CD4-positive, alpha-beta T cell (primary cell): ENCODE results near the gene SLC44A5. TPM values are rescaled to one million over a fixed set of nuclear protein-coding genes. Genes with fewer than 3 reads are reported as not detected.
"Not testable (repeated sequence)": the region's sequence is repeated elsewhere in the genome, so short reads cannot be mapped to it uniquely, and the experiment has no call there.

Experiments
- ATAC-seq: fragments of 200-7000 bp; cut with Tn5 transposase; one replicate; pipeline ENCODE4 v1.10.0; 2022; ENCODE audit warnings: mild to moderate bottlenecking; ENCODE audit not compliant: poor library complexity
- CTCF ChIA-PET: fragments of 350-600 bp; sonication (Branson Sonifier 250); formaldehyde crosslinking; loops from one replicate; lab custom pipeline; 2021; ENCODE audit warnings: antibody characterized with exemption, inconsistent platforms; lab: Charles Lee
- POLR2A ChIA-PET: fragments of 350-600 bp; sonication (Branson Sonifier 250); formaldehyde crosslinking; loops from one replicate; lab custom pipeline; 2021; ENCODE audit warnings: antibody characterized with exemption, inconsistent platforms; lab: Charles Lee
- DNase-seq, 14 experiments: peaks; one replicate each; pipeline ENCODE4 v3.0.0-alpha.2; 2013 to 2020; ENCODE audit warnings: mixed read lengths in 2 of 14
- H3K27ac ChIP-seq, 2 donors: one replicate each; pipeline versions ENCODE4 v1.5.1 to v1.7.0; 2013; ENCODE audit warnings: low read length in 2 of 2, low read depth in 1 of 2, mild to moderate bottlenecking in 1 of 2
- H3K27me3 ChIP-seq, 2 experiments: 1 replicate in 1 of 2; 2 replicates in 1 of 2; pipeline versions ENCODE4 v1.6.1 to v1.7.0; 2013; ENCODE audit warnings: low read length in 2 of 2, control low read depth in 1 of 2, mild to moderate bottlenecking in 1 of 2, moderate library complexity in 1 of 2; ENCODE audit not compliant: insufficient read depth in 2 of 2, control insufficient read depth in 1 of 2
- H3K36me3 ChIP-seq: one replicate; pipeline ENCODE4 v1.6.1; 2013; ENCODE audit warnings: low read length, control low read depth; ENCODE audit not compliant: insufficient read depth
- H3K4me1 ChIP-seq: one replicate; pipeline ENCODE4 v1.6.1; 2013; ENCODE audit warnings: low read length, control low read depth; ENCODE audit not compliant: insufficient read depth
- H3K4me3 ChIP-seq: one replicate; pipeline ENCODE4 v1.5.1; 2013; ENCODE audit warnings: mild to moderate bottlenecking, low read length, moderate library complexity
- H3K9me3 ChIP-seq, 2 experiments: 1 replicate in 1 of 2; 2 replicates in 1 of 2; pipeline versions ENCODE4 v1.6.1 to v1.7.0; 2013; ENCODE audit warnings: low read length in 2 of 2, mild to moderate bottlenecking in 2 of 2, control low read depth in 1 of 2, moderate library complexity in 1 of 2; ENCODE audit not compliant: control insufficient read depth in 1 of 2, insufficient read depth in 1 of 2
- H3K27ac Mint-ChIP-seq: one replicate; pipeline ENCODE4 v1.8.0; 2020; ENCODE audit warnings: mixed read lengths
- H3K27me3 Mint-ChIP-seq: one replicate; pipeline ENCODE4 v1.8.0; 2021; ENCODE audit warnings: mixed read lengths
- H3K36me3 Mint-ChIP-seq: one replicate; pipeline ENCODE4 v1.8.0; 2021; ENCODE audit warnings: low read depth, mixed read lengths
- H3K4me1 Mint-ChIP-seq: one replicate; pipeline ENCODE4 v1.8.0; 2021; ENCODE audit warnings: low read depth, mixed read lengths
- H3K4me3 Mint-ChIP-seq: one replicate; pipeline ENCODE4 v1.8.0; 2020; ENCODE audit warnings: mild to moderate bottlenecking, mixed read lengths
- H3K9me3 Mint-ChIP-seq: one replicate; pipeline ENCODE4 v1.8.0; 2020; ENCODE audit warnings: mixed read lengths
- intact Hi-C, 2 experiments: fragments of 100-400 bp; cut with DNase I in 1 of 2; cut with micrococcal nuclease in 1 of 2; formaldehyde crosslinking; loops; one replicate each; pipeline versions ENCODE4 v1.15.1 to v1.9.0; 2023 to 2025; cut with DNase I, micrococcal nuclease
- total RNA-seq, 174 experiments: library from RNA in 2 of 174; stranded (reverse) in 2 of 174; gene quantifications; one replicate each; pipeline ENCODE4 v1.2.3 and lab custom pipeline; 2021 to 2026
- TF ChIP-seq, protein P1 (sequence below): fragments of 200-600 bp; IDR thresholded peaks from one replicate; pipeline ENCODE4 v1.8.0; 2022; ENCODE audit warnings: antibody characterized with exemption, mild to moderate bottlenecking

The SLC44A5 gene
- total RNA-seq, 2 experiments from 2014 or later = not detected

DNA sequence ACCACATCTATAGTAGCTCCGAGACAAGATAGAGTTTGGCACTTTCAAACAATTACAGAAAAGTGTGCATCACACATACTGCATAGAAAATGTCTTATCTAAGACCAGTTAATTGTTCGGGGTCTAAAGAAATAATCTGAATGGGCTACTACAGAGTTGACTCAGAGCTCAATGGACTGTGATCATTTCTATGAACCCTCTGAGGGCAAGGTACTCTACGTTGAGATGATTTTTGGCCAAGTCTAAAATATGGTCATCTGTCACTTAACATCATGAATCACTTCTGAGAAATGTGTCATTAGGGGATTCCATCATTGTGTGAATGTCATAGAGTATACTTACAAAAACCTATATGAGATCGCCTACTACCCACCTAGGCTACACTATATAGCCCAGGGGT, 123.5 kb downstream of the SLC44A5 start:
- TF ChIP-seq, protein P1, sequence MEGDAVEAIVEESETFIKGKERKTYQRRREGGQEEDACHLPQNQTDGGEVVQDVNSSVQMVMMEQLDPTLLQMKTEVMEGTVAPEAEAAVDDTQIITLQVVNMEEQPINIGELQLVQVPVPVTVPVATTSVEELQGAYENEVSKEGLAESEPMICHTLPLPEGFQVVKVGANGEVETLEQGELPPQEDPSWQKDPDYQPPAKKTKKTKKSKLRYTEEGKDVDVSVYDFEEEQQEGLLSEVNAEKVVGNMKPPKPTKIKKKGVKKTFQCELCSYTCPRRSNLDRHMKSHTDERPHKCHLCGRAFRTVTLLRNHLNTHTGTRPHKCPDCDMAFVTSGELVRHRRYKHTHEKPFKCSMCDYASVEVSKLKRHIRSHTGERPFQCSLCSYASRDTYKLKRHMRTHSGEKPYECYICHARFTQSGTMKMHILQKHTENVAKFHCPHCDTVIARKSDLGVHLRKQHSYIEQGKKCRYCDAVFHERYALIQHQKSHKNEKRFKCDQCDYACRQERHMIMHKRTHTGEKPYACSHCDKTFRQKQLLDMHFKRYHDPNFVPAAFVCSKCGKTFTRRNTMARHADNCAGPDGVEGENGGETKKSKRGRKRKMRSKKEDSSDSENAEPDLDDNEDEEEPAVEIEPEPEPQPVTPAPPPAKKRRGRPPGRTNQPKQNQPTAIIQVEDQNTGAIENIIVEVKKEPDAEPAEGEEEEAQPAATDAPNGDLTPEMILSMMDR = no peak

DNA sequence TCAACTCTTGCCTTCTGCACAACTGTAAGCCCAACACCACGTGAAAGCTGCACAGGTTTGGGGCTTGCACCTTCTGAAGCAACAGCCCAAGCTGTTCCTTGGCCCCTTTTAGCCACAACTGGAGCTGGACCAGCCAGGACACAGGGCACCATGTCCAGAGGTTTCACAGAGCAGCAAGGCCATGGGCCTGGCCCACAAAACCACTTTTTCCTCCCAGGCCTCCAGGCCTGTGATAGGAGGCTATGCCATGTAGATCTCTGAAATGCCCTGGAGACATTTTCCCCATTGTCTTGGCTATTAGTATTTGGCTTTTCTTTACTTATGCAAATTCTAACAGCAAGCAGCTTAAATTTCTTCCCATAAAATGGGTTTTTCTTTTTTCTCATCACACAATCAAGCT, 126.1 kb downstream of the SLC44A5 start:
- no peaks in the 10 kb centered on the region for H3K36me3 ChIP-seq
- H3K4me1 Mint-ChIP-seq = no peaks in the 10 kb centered on the region
- H3K27ac Mint-ChIP-seq = no peak overlapping the region
- ChIA-PET CTCF (no interaction called here), POLR2A (no interaction called here)
- intact Hi-C loops = no loop called here
- H3K36me3 Mint-ChIP-seq = no peaks in the 10 kb centered on the region
- no peaks in the 10 kb centered on the region for H3K9me3 Mint-ChIP-seq
- no peak overlapping the region for H3K4me3 ChIP-seq
- H3K4me1 ChIP-seq = no peaks in the 10 kb centered on the region
- peaks cover 0 to 5% of the 10 kb centered on the region in 2 experiments for H3K9me3 ChIP-seq
- TF ChIP-seq, protein P1 = no peak
- no peak overlapping the region for H3K27ac ChIP-seq
- no peak for ATAC-seq
- H3K27me3 Mint-ChIP-seq = no peaks in the 10 kb centered on the region
- no peaks in the 10 kb centered on the region for H3K27me3 ChIP-seq
- no peak overlapping the region for H3K4me3 Mint-ChIP-seq
- DNase-seq = no peak

More for the DNA sequence above, 123.5 kb downstream of the SLC44A5 start:
- Histone ChIP-seq H3K4me3 (no peak overlapping the region), H3K9me3 (peaks cover 0 to 5% of the 10 kb centered on the region in 2 experiments), H3K27me3 (no peaks in the 10 kb centered on the region), H3K36me3 (no peaks in the 10 kb centered on the region), H3K27ac (no peak overlapping the region), H3K4me1 (no peaks in the 10 kb centered on the region)
- Mint-ChIP-seq H3K36me3 (no peaks in the 10 kb centered on the region), H3K27me3 (no peaks in the 10 kb centered on the region), H3K9me3 (no peaks in the 10 kb centered on the region), H3K4me1 (no peaks in the 10 kb centered on the region), H3K4me3 (no peak overlapping the region), H3K27ac (no peak overlapping the region)
- ChIA-PET CTCF (no interaction called here), POLR2A (no interaction called here)
- DNase-seq = no peak
- intact Hi-C loops = no loop called here
- no peak for ATAC-seq

DNA sequence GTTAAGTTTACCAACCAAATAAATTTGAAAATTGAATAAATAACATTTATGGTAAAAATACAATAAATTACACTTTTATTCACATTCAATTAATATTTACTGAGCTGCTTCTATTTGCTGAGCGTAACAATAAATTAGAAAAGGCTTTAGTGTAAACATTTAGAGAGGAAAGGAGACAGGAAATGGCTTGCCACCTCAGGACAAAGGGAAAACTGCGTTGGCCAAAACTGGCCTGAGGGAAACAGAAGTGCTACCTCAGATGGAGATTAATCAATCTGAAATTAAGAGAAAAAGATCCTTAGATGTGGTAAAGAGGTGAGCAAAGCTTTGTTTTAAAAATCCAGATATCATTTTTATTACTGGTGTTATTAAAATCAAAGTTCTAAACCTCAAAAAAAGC, 128.0 kb downstream of the SLC44A5 start:
- Mint-ChIP-seq H3K4me3 (no peak overlapping the region), H3K27ac (no peak overlapping the region), H3K36me3 (no peaks in the 10 kb centered on the region), H3K27me3 (no peaks in the 10 kb centered on the region), H3K4me1 (no peaks in the 10 kb centered on the region), H3K9me3 (no peaks in the 10 kb centered on the region)
- POLR2A ChIA-PET = no interaction called here
- CTCF ChIA-PET = no interaction called here
- intact Hi-C loops = no loop called here
- Histone ChIP-seq H3K4me3 (no peak overlapping the region), H3K9me3 (peaks cover 0 to 5% of the 10 kb centered on the region in 2 experiments), H3K4me1 (no peaks in the 10 kb centered on the region), H3K27ac (no peak overlapping the region), H3K27me3 (no peaks in the 10 kb centered on the region), H3K36me3 (no peaks in the 10 kb centered on the region)
- ATAC-seq = no peak
- no peak for DNase-seq
- TF ChIP-seq, protein P1 = no peak

DNA sequence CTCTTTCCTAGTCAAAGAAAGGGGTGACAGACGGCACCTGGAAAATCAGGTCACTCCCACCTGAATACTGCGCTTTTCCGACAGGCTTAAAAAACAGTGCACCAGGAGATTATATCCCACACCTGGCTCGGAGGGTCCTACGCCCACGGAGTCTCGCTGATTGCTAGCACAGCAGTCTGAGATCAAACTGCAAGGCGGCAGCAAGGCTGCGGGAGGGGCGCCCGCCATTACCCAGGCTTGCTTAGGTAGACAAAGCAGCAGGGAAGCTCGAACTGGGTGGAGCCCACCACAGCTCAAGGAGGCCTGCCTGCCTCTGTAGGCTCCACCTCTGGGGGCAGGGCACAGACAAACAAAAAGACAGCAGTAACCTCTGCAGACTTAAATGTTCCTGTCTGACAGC, 134.4 kb downstream of the SLC44A5 start:
- H3K27me3 ChIP-seq, H3K27ac ChIP-seq, CTCF ChIA-PET, H3K36me3 Mint-ChIP-seq, H3K4me1 ChIP-seq, H3K36me3 ChIP-seq, H3K4me3 Mint-ChIP-seq, H3K27me3 Mint-ChIP-seq, H3K27ac Mint-ChIP-seq, DNase-seq, POLR2A ChIA-PET, H3K4me3 ChIP-seq, H3K9me3 ChIP-seq, ATAC-seq, intact Hi-C loops, H3K4me1 Mint-ChIP-seq, H3K9me3 Mint-ChIP-seq: not testable (repeated sequence)
